ENCODE measurements around the gene AFF3. TPM values are rescaled to one million over a fixed set of nuclear protein-coding genes. Genes with fewer than 3 reads are reported as not detected.

AFF3 gene
- polyA plus RNA-seq, 1 donor (not counting 4 experiments of a cell fraction or from before 2014, with no cell fraction given): not detected

DNA sequence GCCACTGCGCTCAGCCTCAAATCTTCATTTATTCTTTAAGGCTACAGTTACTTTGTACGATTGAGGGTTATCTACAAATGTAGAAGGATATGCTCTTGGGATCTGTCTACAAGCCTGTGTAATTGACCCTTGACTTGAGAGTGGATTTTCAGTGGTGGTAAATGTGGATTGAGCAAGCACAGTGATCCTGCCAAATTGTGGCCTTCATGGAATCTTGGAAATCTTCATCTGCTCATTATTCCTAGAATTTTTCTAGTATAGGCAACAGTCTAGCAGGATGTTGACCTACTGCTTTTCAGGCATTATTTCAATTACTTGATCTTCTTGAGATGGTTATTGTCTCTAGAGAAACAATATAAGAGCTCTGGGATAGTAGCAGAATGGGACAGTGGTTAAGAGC is 426.4 kb downstream of the AFF3 start:
- Histone ChIP-seq H3K4me3 (ENCODE audit: control insufficient read depth in 2 of 3, extremely low read depth in 1 of 3, insufficient read depth in 2 of 3, low read depth in 1 of 3, low read length in 3 of 3) (no peak overlapping the region), H3K36me3 (ENCODE audit: control insufficient read depth in 2 of 2, extremely low read depth in 1 of 2, insufficient read depth in 2 of 2, low read length in 2 of 2) (no peaks in the 10 kb centered on the region), H3K79me2 (ENCODE audit: control insufficient read depth, insufficient read depth, low read length) (no peaks in the 10 kb centered on the region), H3K4me1 (ENCODE audit: control insufficient read depth, extremely low read depth, insufficient read depth, low read length) (no peaks in the 10 kb centered on the region), H3K9ac (ENCODE audit: control insufficient read depth, extremely low read depth, insufficient read depth, low read length) (no peak overlapping the region), H3K9me3 (ENCODE audit: control insufficient read depth, low read depth, low read length) (no peaks in the 10 kb centered on the region), H3K4me2 (ENCODE audit: control insufficient read depth, extremely low read depth, insufficient read depth, low read depth, low read length) (no peak overlapping the region), H4K20me1 (ENCODE audit: control insufficient read depth, extremely low read depth, insufficient read depth, low read length) (no peaks in the 10 kb centered on the region), H3K27me3 (ENCODE audit: control insufficient read depth, extremely low read depth, insufficient read depth, low read length) (peaks cover 5% of the 10 kb centered on the region), H2AFZ (ENCODE audit: control insufficient read depth, low read length) (no peak overlapping the region), H3K27ac (ENCODE audit: control insufficient read depth, insufficient read depth, low read length) (no peak overlapping the region), H3K9me1 (ENCODE audit: control insufficient read depth, extremely low read depth, insufficient read depth, low read length) (no peaks in the 10 kb centered on the region)
- TF ChIP-seq EZH2 (IDR thresholded peaks at IDR 0.05; ENCODE audit: low read length): no peak
- TF ChIP-seq, protein P1, sequence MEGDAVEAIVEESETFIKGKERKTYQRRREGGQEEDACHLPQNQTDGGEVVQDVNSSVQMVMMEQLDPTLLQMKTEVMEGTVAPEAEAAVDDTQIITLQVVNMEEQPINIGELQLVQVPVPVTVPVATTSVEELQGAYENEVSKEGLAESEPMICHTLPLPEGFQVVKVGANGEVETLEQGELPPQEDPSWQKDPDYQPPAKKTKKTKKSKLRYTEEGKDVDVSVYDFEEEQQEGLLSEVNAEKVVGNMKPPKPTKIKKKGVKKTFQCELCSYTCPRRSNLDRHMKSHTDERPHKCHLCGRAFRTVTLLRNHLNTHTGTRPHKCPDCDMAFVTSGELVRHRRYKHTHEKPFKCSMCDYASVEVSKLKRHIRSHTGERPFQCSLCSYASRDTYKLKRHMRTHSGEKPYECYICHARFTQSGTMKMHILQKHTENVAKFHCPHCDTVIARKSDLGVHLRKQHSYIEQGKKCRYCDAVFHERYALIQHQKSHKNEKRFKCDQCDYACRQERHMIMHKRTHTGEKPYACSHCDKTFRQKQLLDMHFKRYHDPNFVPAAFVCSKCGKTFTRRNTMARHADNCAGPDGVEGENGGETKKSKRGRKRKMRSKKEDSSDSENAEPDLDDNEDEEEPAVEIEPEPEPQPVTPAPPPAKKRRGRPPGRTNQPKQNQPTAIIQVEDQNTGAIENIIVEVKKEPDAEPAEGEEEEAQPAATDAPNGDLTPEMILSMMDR (optimal IDR thresholded peaks at IDR 0.05 in 1 of 3, IDR thresholded peaks at IDR 0.05 in 1 of 3, conservative IDR thresholded peaks at IDR 0.05 in 1 of 3; ENCODE audit: extremely low read depth in 1 of 3, insufficient read depth in 2 of 3, low read length in 3 of 3): no peak
- DNase-seq (ENCODE audit: low read depth, low spot score): no peak
- no peak for FAIRE-seq
- dilution Hi-C loops (cut with MboI; ENCODE audit: extremely low pct_ligation_motif_present, low sequenced_read_pairs): no loop called here

DNA sequence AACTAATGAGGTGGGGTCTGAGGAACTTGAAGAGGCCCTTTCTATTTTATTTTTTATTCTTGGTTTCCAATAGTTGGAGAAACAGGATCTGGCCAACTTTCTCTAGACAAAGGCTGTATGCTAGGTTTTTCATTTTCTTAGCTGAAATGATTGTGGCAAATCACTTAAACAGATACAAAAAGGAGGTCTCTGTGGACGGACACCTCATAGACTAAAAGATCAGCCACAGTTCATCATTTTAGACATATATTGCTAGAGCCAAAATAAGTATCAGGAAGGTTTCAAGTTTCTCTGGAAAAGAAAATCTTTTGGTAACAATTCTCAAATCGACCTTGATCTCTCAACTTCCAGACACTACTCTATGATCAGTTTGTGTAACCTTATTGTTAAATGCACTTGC is 428.0 kb downstream of the AFF3 start:
- no peak for TF ChIP-seq EZH2 (IDR thresholded peaks at IDR 0.05; ENCODE audit: low read length)
- TF ChIP-seq, protein P1 (optimal IDR thresholded peaks at IDR 0.05 in 1 of 3, IDR thresholded peaks at IDR 0.05 in 1 of 3, conservative IDR thresholded peaks at IDR 0.05 in 1 of 3; ENCODE audit: extremely low read depth in 1 of 3, insufficient read depth in 2 of 3, low read length in 3 of 3): no peak
- H4K20me1 ChIP-seq (ENCODE audit: control insufficient read depth, extremely low read depth, insufficient read depth, low read length): no peaks in the 10 kb centered on the region
- no peaks in the 10 kb centered on the region for H3K9me3 ChIP-seq (ENCODE audit: control insufficient read depth, low read depth, low read length)
- dilution Hi-C loops (cut with MboI; ENCODE audit: extremely low pct_ligation_motif_present, low sequenced_read_pairs): no loop called here
- H3K27ac ChIP-seq (ENCODE audit: control insufficient read depth, insufficient read depth, low read length): no peak overlapping the region
- H3K79me2 ChIP-seq (ENCODE audit: control insufficient read depth, insufficient read depth, low read length): no peaks in the 10 kb centered on the region
- H2AFZ ChIP-seq (ENCODE audit: control insufficient read depth, low read length): no peak overlapping the region
- no peak for FAIRE-seq
- no peaks in the 10 kb centered on the region for H3K4me1 ChIP-seq (ENCODE audit: control insufficient read depth, extremely low read depth, insufficient read depth, low read length)
- H3K9ac ChIP-seq (ENCODE audit: control insufficient read depth, extremely low read depth, insufficient read depth, low read length): no peak overlapping the region
- H3K4me2 ChIP-seq (ENCODE audit: control insufficient read depth, extremely low read depth, insufficient read depth, low read depth, low read length): no peak overlapping the region
- DNase-seq (ENCODE audit: low read depth, low spot score): no peak
- H3K4me3 ChIP-seq (ENCODE audit: control insufficient read depth in 2 of 3, extremely low read depth in 1 of 3, insufficient read depth in 2 of 3, low read depth in 1 of 3, low read length in 3 of 3): no peak overlapping the region
- H3K36me3 ChIP-seq (ENCODE audit: control insufficient read depth in 2 of 2, extremely low read depth in 1 of 2, insufficient read depth in 2 of 2, low read length in 2 of 2): no peaks in the 10 kb centered on the region
- H3K27me3 ChIP-seq (ENCODE audit: control insufficient read depth, extremely low read depth, insufficient read depth, low read length): peaks cover 7% of the 10 kb centered on the region
- no peaks in the 10 kb centered on the region for H3K9me1 ChIP-seq (ENCODE audit: control insufficient read depth, extremely low read depth, insufficient read depth, low read length)

Data from keratinocyte (primary cell).